Glutamatergic neuron (in vitro differentiated cells): ENCODE data around the gene CTNNA2. TPM values are rescaled to one million over a fixed set of nuclear protein-coding genes. Genes with fewer than 3 reads are reported as not detected.

ENCODE experiments used
- DNase-seq: peaks from one replicate; pipeline ENCODE4 v3.0.0; 2022
- H3K27ac Mint-ChIP-seq: one replicate; pipeline ENCODE4 v1.8.0; 2020; ENCODE audit warnings: mild to moderate bottlenecking, mixed read lengths, inconsistent platforms; ENCODE audit not compliant: unreplicated experiment
- H3K27me3 Mint-ChIP-seq: one replicate; pipeline ENCODE4 v1.8.0; 2020; ENCODE audit warnings: mild to moderate bottlenecking, moderate library complexity, mixed read lengths, inconsistent platforms; ENCODE audit not compliant: unreplicated experiment
- H3K36me3 Mint-ChIP-seq: one replicate; pipeline ENCODE4 v1.8.0; 2020; ENCODE audit warnings: mild to moderate bottlenecking, mixed read lengths, inconsistent platforms; ENCODE audit not compliant: unreplicated experiment
- H3K4me1 Mint-ChIP-seq: one replicate; pipeline ENCODE4 v1.8.0; 2020; ENCODE audit warnings: mild to moderate bottlenecking, low read depth, mixed read lengths, inconsistent platforms; ENCODE audit not compliant: unreplicated experiment
- H3K4me3 Mint-ChIP-seq: one replicate; pipeline ENCODE4 v1.8.0; 2020; ENCODE audit warnings: mild to moderate bottlenecking, mixed read lengths, inconsistent platforms; ENCODE audit not compliant: unreplicated experiment
- H3K9me3 Mint-ChIP-seq: one replicate; pipeline ENCODE4 v1.8.0; 2020; ENCODE audit warnings: mild to moderate bottlenecking, moderate library complexity, mixed read lengths, inconsistent platforms; ENCODE audit not compliant: unreplicated experiment
- CTCF ChIP-seq: fragments of 200-600 bp; sonication (generic); IDR thresholded peaks from one replicate; pipeline ENCODE4 v1.5.0; 2021; ENCODE audit not compliant: partially characterized antibody, unreplicated experiment
- total RNA-seq: library from RNA; stranded (reverse); fragmentation: NEBNext Ultra II Directional; extraction: Animal tissue kit (Norgen Biotek cat#: 25700); gene quantifications from one replicate; pipeline ENCODE4 v1.2.1, GENCODE V29; 2021; ENCODE audit not compliant: unreplicated experiment

The CTNNA2 gene
- total RNA-seq, 1 donor from 2014 or later = 76.2 TPM

- Mint-ChIP-seq H3K36me3 (no peaks in the 10 kb centered on the region), H3K9me3 (no peaks in the 10 kb centered on the region), H3K27ac (no peak overlapping the region), H3K27me3 (no peaks in the 10 kb centered on the region), H3K4me1 (no peaks in the 10 kb centered on the region), H3K4me3 (no peak overlapping the region)
- TF ChIP-seq CTCF = peak; percentile 68
- DNase-seq = no peak
Measured at GRCh38 chr2:80255918-80256781, 743.3 kb downstream of the CTNNA2 start.

- no peak for DNase-seq
- Mint-ChIP-seq H3K9me3 (no peaks in the 10 kb centered on the region), H3K27ac (no peak overlapping the region), H3K27me3 (no peaks in the 10 kb centered on the region), H3K36me3 (no peaks in the 10 kb centered on the region), H3K4me1 (no peaks in the 10 kb centered on the region), H3K4me3 (no peak overlapping the region)
- TF ChIP-seq CTCF = peak; percentile 42
Measured at GRCh38 chr2:80256782-80257167, 743.9 kb downstream of the CTNNA2 start.

GRCh38 chr2:80257450-80257849 lies 744.6 kb downstream of the CTNNA2 start:
- no peaks in the 10 kb centered on the region for H3K27me3 Mint-ChIP-seq
- H3K27ac Mint-ChIP-seq = no peak overlapping the region
- no peak overlapping the region for H3K4me3 Mint-ChIP-seq
- no peak for TF ChIP-seq CTCF
- H3K9me3 Mint-ChIP-seq = no peaks in the 10 kb centered on the region
- DNase-seq = no peak
- H3K4me1 Mint-ChIP-seq = no peaks in the 10 kb centered on the region
- H3K36me3 Mint-ChIP-seq = no peaks in the 10 kb centered on the region

GRCh38 chr2:80258341-80258740 lies 745.5 kb downstream of the CTNNA2 start:
- H3K36me3 Mint-ChIP-seq = no peaks in the 10 kb centered on the region
- no peak overlapping the region for H3K27ac Mint-ChIP-seq
- DNase-seq = no peak
- no peaks in the 10 kb centered on the region for H3K9me3 Mint-ChIP-seq
- H3K4me1 Mint-ChIP-seq = no peaks in the 10 kb centered on the region
- no peaks in the 10 kb centered on the region for H3K27me3 Mint-ChIP-seq
- no peak overlapping the region for H3K4me3 Mint-ChIP-seq
- TF ChIP-seq CTCF = no peak

DNA sequence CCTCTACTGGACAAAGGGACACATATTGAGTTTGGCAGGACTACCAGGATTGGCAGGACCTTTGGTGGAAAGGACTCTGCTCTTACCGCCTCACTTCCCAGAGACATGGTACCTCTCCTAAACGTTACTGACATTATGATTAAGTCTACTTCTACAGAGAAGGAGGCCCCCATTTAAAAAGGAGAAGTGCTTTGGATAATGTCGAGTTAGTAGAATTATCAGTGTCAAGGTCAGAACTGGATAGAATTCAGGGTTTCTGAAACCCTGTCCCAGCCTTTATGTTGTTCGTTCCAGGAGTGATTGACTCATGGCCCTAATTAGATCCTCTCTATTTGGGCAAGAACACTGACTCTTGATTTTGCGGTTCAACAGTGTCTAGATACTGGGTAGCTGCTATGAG lies 745.9 kb downstream of the CTNNA2 start:
- H3K27ac Mint-ChIP-seq = no peak overlapping the region
- no peak overlapping the region for H3K4me3 Mint-ChIP-seq

More for the DNA sequence above, 745.9 kb downstream of the CTNNA2 start:
- Mint-ChIP-seq H3K27me3 (no peaks in the 10 kb centered on the region), H3K9me3 (no peaks in the 10 kb centered on the region), H3K4me1 (no peaks in the 10 kb centered on the region), H3K36me3 (no peaks in the 10 kb centered on the region)
- no peak for DNase-seq
- TF ChIP-seq CTCF = no peak
